GM12878 (cell line): ENCODE measurements around the gene RAD51B. TPM values are rescaled to one million over a fixed set of nuclear protein-coding genes. Genes with fewer than 3 reads are reported as not detected.
A peak's percentile ranks its signal among the peaks of the same experiment; 100 is the strongest.

ENCODE experiments used
- ATAC-seq: fragments of 200-7000 bp; cut with Tn5 transposase; 3 replicates; pipeline ENCODE4 v1.9.1; 2020; ENCODE audit warnings: mild to moderate bottlenecking, moderate library complexity
- BruUV-seq: library from RNA; stranded (reverse); fragments of 400-500 nt; replicated peaks from 2 replicates; lab custom pipeline; 2021; lab: Mats Ljungman, UMichigan
- CTCF ChIA-PET: fragments of 300-600 bp; sonication (Branson Sonifier 250); formaldehyde crosslinking; extraction: SDS; loops from one replicate; lab custom pipeline; 2021; ENCODE audit warnings: inconsistent platforms; lab: Yijun Ruan, JAX
- POLR2A ChIA-PET: fragments of 350-600 bp; formaldehyde crosslinking; extraction: SDS; loops from one replicate; lab custom pipeline; 2021; ENCODE audit warnings: inconsistent platforms; lab: Charles Lee
- RAD21 ChIA-PET: fragments of 300-600 bp; sonication (Branson Sonifier 250); formaldehyde crosslinking; loops from one replicate; lab custom pipeline; 2023; ENCODE audit warnings: antibody characterized with exemption; ENCODE audit not compliant: unreplicated experiment; lab: Charles Lee
- SMC1A ChIA-PET: fragments of 300-600 bp; sonication (Branson Sonifier 250); formaldehyde crosslinking; loops from one replicate; lab custom pipeline; 2023; ENCODE audit not compliant: unreplicated experiment, uncharacterized antibody; lab: Charles Lee
- DNase-seq: peaks from one replicate; pipeline ENCODE4 v3.0.0-alpha.2; 2011; ENCODE audit warnings: low read depth, low spot score
- FAIRE-seq: peaks from 3 replicates; lab custom pipeline; 2011; peaks lifted over from hg19 to GRCh38; lab: Jason Lieb, UNC
- H2AFZ ChIP-seq: 2 replicates; pipeline ENCODE4 v1.6.0; 2011; ENCODE audit warnings: low read depth, low read length, control low read depth; ENCODE audit not compliant: control insufficient read depth
- H3K27ac ChIP-seq: 2 replicates; pipeline ENCODE4 v1.5.1; 2011; ENCODE audit warnings: control low read depth; ENCODE audit not compliant: control insufficient read depth, insufficient read depth
- H3K27me3 ChIP-seq, 2 experiments: replicated peaks in 1 of 2; 2 replicates each; pipeline versions ENCODE4 v1.6.0 to v1.6.1; 2011; ENCODE audit warnings: low read length in 1 of 2; ENCODE audit not compliant: control insufficient read depth in 2 of 2, insufficient read depth in 2 of 2
- H3K36me3 ChIP-seq, 2 experiments: 2 replicates each; pipeline ENCODE4 v1.5.1; 2011; ENCODE audit warnings: low read length in 1 of 2; ENCODE audit not compliant: control insufficient read depth in 2 of 2, insufficient read depth in 2 of 2
- H3K4me1 ChIP-seq: 2 replicates; pipeline ENCODE4 v1.6.1; 2011; ENCODE audit warnings: mild to moderate bottlenecking, low read length, moderate library complexity, mixed read lengths; ENCODE audit not compliant: control insufficient read depth, insufficient read depth
- H3K4me2 ChIP-seq: 2 replicates; pipeline ENCODE4 v1.6.0; 2011; ENCODE audit warnings: control low read depth; ENCODE audit not compliant: control insufficient read depth, insufficient read depth
- H3K4me3 ChIP-seq: fragments of 200-600 bp; sonication (generic); 2 replicates; pipeline ENCODE4 v1.5.1; 2016
- H3K79me2 ChIP-seq: 2 replicates; pipeline ENCODE4 v1.6.0; 2011; ENCODE audit warnings: low read length; ENCODE audit not compliant: control insufficient read depth, insufficient read depth
- H3K9ac ChIP-seq: 2 replicates; pipeline ENCODE4 v1.8.0; 2011; ENCODE audit warnings: low read length, control low read depth, mixed read lengths; ENCODE audit not compliant: control insufficient read depth, insufficient read depth
- H3K9me3 ChIP-seq: replicated peaks from 3 replicates; pipeline ENCODE4 v1.5.1; 2011; ENCODE audit warnings: mild to moderate bottlenecking, low read length; ENCODE audit not compliant: control insufficient read depth, insufficient read depth
- H4K20me1 ChIP-seq: 2 replicates; pipeline ENCODE4 v1.6.0; 2011; ENCODE audit not compliant: control insufficient read depth, insufficient read depth
- CBX3 ChIP-seq: fragments of 200-600 bp; sonication (generic); IDR thresholded peaks from 2 replicates; pipeline ENCODE4 v1.6.1; 2016; ENCODE audit warnings: low read depth, borderline replicate concordance
- ESRRA ChIP-seq: IDR thresholded peaks from 2 replicates; pipeline ENCODE4 v1.6.1; 2012; ENCODE audit warnings: mild to moderate bottlenecking, low read length, improper control_type of control experiment
- HDAC2 ChIP-seq: fragments of 200-600 bp; sonication (generic); IDR thresholded peaks from 2 replicates; pipeline ENCODE4 v1.6.1; 2017
- HSF1 ChIP-seq: fragments of 150-350 bp; IDR thresholded peaks from 2 replicates; pipeline ENCODE4 v1.6.1; 2014; ENCODE audit warnings: mild to moderate bottlenecking, low read depth, low read length
- LARP7 ChIP-seq: fragments of 450-650 bp; IDR thresholded peaks from 2 replicates; pipeline ENCODE4 v1.6.1; 2017; ENCODE audit warnings: mild to moderate bottlenecking
- NFIC ChIP-seq: IDR thresholded peaks from 2 replicates; pipeline ENCODE4 v1.6.1; 2012; ENCODE audit warnings: low read depth, mild to moderate bottlenecking, inconsistent platforms, low read length, moderate library complexity
- SMAD1 ChIP-seq: fragments of 450-650 bp; IDR thresholded peaks from 2 replicates; pipeline ENCODE4 v1.6.1; 2018; ENCODE audit warnings: mild to moderate bottlenecking, low read depth; ENCODE audit not compliant: partially characterized antibody
- SUPT20H ChIP-seq: IDR thresholded peaks from 2 replicates; pipeline ENCODE4 v1.6.1; 2011; ENCODE audit warnings: low read depth, mild to moderate bottlenecking, low read length, moderate library complexity, borderline replicate concordance; ENCODE audit not compliant: control insufficient read depth
- ZNF687 ChIP-seq: fragments of 450-650 bp; IDR thresholded peaks from 2 replicates; pipeline ENCODE4 v1.6.1; 2017; ENCODE audit warnings: mild to moderate bottlenecking, moderate library complexity
- WGBS: methylation state at CpG from one replicate; pipeline ENCODE4 v1.1.6; 2016; ENCODE audit warnings: low lambda C conversion rate; ENCODE audit not compliant: insufficient replicate concordance, insufficient coverage; ENCODE audit errors: missing lambda C conversion rate; 5-methylcytosine and 5-hydroxymethylcytosine counted together
- in situ Hi-C: fragments of 300-500 bp; cut with MboI; formaldehyde crosslinking; loops from 9 replicates; pipeline ENCODE4 v1.14.3; 2018; ENCODE audit warnings: mixed read lengths
- intact Hi-C: fragments of 100-400 bp; cut with micrococcal nuclease; formaldehyde crosslinking; loops from one replicate; pipeline ENCODE4 v1.14.2; 2022; ENCODE audit not compliant: unreplicated experiment
- polyA plus RNA-seq, 11 experiments: library from polyadenylated mRNA; depleted of rRNA in 4 of 11; unstranded in 6 of 11; stranded (reverse) in 5 of 11; fragments of >200 nt; fragmentation: Nextera tagmentation in 4 of 11; fragmentation: Illumina TruSeq in 1 of 11; extraction: Ambion mirVana in 4 of 11; extraction: Trizol in 1 of 11; gene quantifications; 1 replicate in 1 of 11; 2 replicates in 10 of 11; pipeline versions ENCODE4 v1.2.1 to v1.2.3, GENCODE V29; 2011 to 2016; ENCODE audit warnings: inconsistent platforms in 2 of 11, missing spikeins in 2 of 11, low read depth in 1 of 11
- total RNA-seq, 4 experiments: library from RNA; depleted of rRNA in 3 of 4; stranded (reverse); fragments of >200 nt in 3 of 4; fragmentation: Illumina TruSeq in 1 of 4; extraction: Trizol in 1 of 4; gene quantifications; 2 replicates each; pipeline versions ENCODE4 v1.2.1 to v1.2.3, GENCODE V29; 2013 to 2021

RAD51B gene
- total and polyA plus RNA-seq, 10 of the 15 experiments (the other 5 are each of a cell fraction or from before 2014, with no cell fraction given) = 9.8 to 26.8 (median 21.3) TPM

- SMC1A ChIA-PET = no interaction called here
- TF ChIP-seq HDAC2 (no peak), LARP7 (no peak), SUPT20H (no peak), ESRRA (no peak), HSF1 (no peak), SMAD1 (no peak), CBX3 (no peak), ZNF687 (no peak), NFIC (no peak)
- no peak overlapping the region for H3K4me3 ChIP-seq
- POLR2A ChIA-PET = no interaction called here
- no peak overlapping the region for H2AFZ ChIP-seq
- no peak overlapping the region for H3K9ac ChIP-seq
- DNase-seq (no peak), FAIRE-seq (peak; percentile 49), ATAC-seq (no peak)
- no peaks in the 10 kb centered on the region for H3K4me1 ChIP-seq
- no TSS peak for BruUV-seq
- CTCF ChIA-PET = interaction anchor here (1.2 kb wide), 1 partner anchor 11 kb away, joined by 3 read pairs; no protein-coding TSS in a partner anchor
- no peaks in the 10 kb centered on the region for H4K20me1 ChIP-seq
- intact Hi-C loops = no loop called here
- no peaks in the 10 kb centered on the region for H3K79me2 ChIP-seq
- H3K9me3 ChIP-seq = peaks cover 1% of the 10 kb centered on the region; the same call in 1 of the 3 replicates
- no peaks in the 10 kb centered on the region for H3K36me3 ChIP-seq
- H3K27ac ChIP-seq = no peak overlapping the region
- RAD21 ChIA-PET = no interaction called here
- in situ Hi-C loops = no loop called here
- 79% methylated on average over 16 of the region's 16 CpGs for WGBS
- no peaks in the 10 kb centered on the region for H3K27me3 ChIP-seq
- H3K4me2 ChIP-seq = no peak overlapping the region
Measured at GRCh38 chr14:68577802-68578541, 758.4 kb downstream of the RAD51B start.
